Heart right ventricle (tissue), 16 donors: ENCODE data around the gene NPAS3. TPM values are rescaled to one million over a fixed set of nuclear protein-coding genes. Genes with fewer than 3 reads are reported as not detected.

ENCODE experiments used
- ATAC-seq, 8 donors: fragments of 200-7000 bp; cut with Tn5 transposase; one replicate each; pipeline ENCODE4 v1.9.1; 2020; ENCODE audit warnings: mild to moderate bottlenecking in 8 of 8, moderate library complexity in 8 of 8, moderate number of reproducible peaks in 1 of 8
- DNase-seq, 2 donors: peaks; one replicate each; pipeline ENCODE4 v3.0.0-alpha.2; 2020
- H3K27ac ChIP-seq, 10 donors: fragments of 200-600 bp; sonication (generic) in 2 of 10; one replicate each; pipeline versions ENCODE4 v1.5.0 to v1.8.0; 2020 to 2022; ENCODE audit warnings: mild to moderate bottlenecking in 3 of 10
- H3K27me3 ChIP-seq, 7 donors: fragments of 200-600 bp; one replicate each; pipeline ENCODE4 v1.8.0; 2021 to 2022; ENCODE audit warnings: mild to moderate bottlenecking in 2 of 7
- H3K36me3 ChIP-seq, 9 donors: fragments of 200-600 bp; sonication (generic) in 1 of 9; one replicate each; pipeline versions ENCODE4 v1.5.0 to v1.8.0; 2020 to 2022; ENCODE audit warnings: mild to moderate bottlenecking in 2 of 9
- H3K4me1 ChIP-seq, 9 donors: fragments of 200-600 bp; sonication (generic) in 1 of 9; one replicate each; pipeline versions ENCODE4 v1.5.0 to v1.8.0; 2020 to 2022; ENCODE audit warnings: mild to moderate bottlenecking in 4 of 9
- H3K4me3 ChIP-seq, 10 donors: fragments of 200-600 bp; sonication (generic) in 2 of 10; one replicate each; pipeline versions ENCODE4 v1.5.0 to v1.8.0; 2020 to 2022; ENCODE audit warnings: mild to moderate bottlenecking in 7 of 10, moderate library complexity in 2 of 10
- H3K9me3 ChIP-seq, 11 donors: fragments of 200-600 bp in 10 of 11; sonication (generic) in 2 of 11; one replicate each; pipeline versions ENCODE4 v1.5.0 to v1.8.0; 2013 to 2022; ENCODE audit warnings: mild to moderate bottlenecking in 2 of 11, control low read depth in 1 of 11, moderate library complexity in 1 of 11
- CTCF ChIP-seq, 9 donors: fragments of 200-600 bp; sonication (generic) in 2 of 9; IDR thresholded peaks; one replicate each; pipeline versions ENCODE4 v1.5.0 to v1.8.0; 2021 to 2022; ENCODE audit warnings: antibody characterized with exemption in 9 of 9, mild to moderate bottlenecking in 5 of 9, moderate library complexity in 1 of 9
- WGBS, 2 donors: extraction: QIAGEN DNeasy Blood & Tissue Kit; methylation state at CpG; one replicate each; pipeline ENCODE4 v1.1.7; 2013; ENCODE audit warnings: inconsistent platforms in 1 of 2; 5-methylcytosine and 5-hydroxymethylcytosine counted together
- intact Hi-C, 10 donors: fragments of 100-400 bp; cut with DNase I; formaldehyde crosslinking; loops; one replicate each; pipeline versions ENCODE4 v1.11.1 to v1.14.2; 2022
- polyA plus RNA-seq, 2 donors: library from polyadenylated mRNA; stranded (reverse); fragments of 200-250 nt; gene quantifications; one replicate each; pipeline ENCODE4 v1.2.3, GENCODE V29; 2013
- total RNA-seq, 10 donors: library from RNA; stranded (reverse); fragmentation: NEBNext Ultra II Directional in 3 of 10; extraction: Animal tissue kit (Norgen Biotek cat#: 25700) in 3 of 10; gene quantifications; one replicate each; pipeline versions ENCODE4 v1.2.1 to v1.2.4, GENCODE V29; 2021 to 2023
- donor health status: Arrhythmogenic right ventricular cardiomyopathy.
- donor health status: ischemic (EF 13 %, LVEDD 7.1; RV severe dilation, severe dysfunction).
- donor health status: healthy with polysubstance abuse.
- donor health status: DM: no; HTN: yes; CAD: no.
- donor health status: DM: no; HTN: no; CAD: no.
- donor health status: ischemic (EF 25% LVEDD 6.9; RV normal size, moderate dysfunction).
- donor health status: ischemic (EF 25% LVEDD 5.7; RV mildly dilated, moderate dysfunction).
- donor health status: healthy.
- donor health status: DM: yes; HTN: yes; CAD: no.
- donor health status: Ischemic cardiomyopathy.
- donor health status: ischemic (EF 35%, LVEDD 5.7; RV mildly dilated, moderate dysfunction).
- donor health status: nonischemic (EF 11% LVEDD 7.7; RV severe dilation, severe dysfunction).
- donor health status: DM: yes; HTN: yes; CAD: no.
- donor health status: PGD.
- donor health status: ischemic (EF 29% LVEDD 5.4; RV normal size, mild dysfunction).
- donor health status: nonischemic (EF 23%, LVEDD 6.1; RV moderate dilation, normal function).

NPAS3 gene
- total and polyA plus RNA-seq, 12 donors: 0.12 to 2.8 (median 0.99) TPM

GRCh38 chr14:33564774-33565630, 626.3 kb downstream of the NPAS3 start:
- Histone ChIP-seq H3K27me3 (no peaks in the 10 kb centered on the region), H3K9me3 (no peaks in the 10 kb centered on the region), H3K4me3 (no peak overlapping the region), H3K36me3 (no peaks in the 10 kb centered on the region), H3K27ac (peak overlapping the region in 1 of 10 donors; percentile 5), H3K4me1 (peaks cover 0 to 7% (median 0%) of the 10 kb centered on the region in 9 donors)
- intact Hi-C loops: no loop called here
- TF ChIP-seq CTCF (IDR thresholded peaks at IDR 0.05): no peak
- ATAC-seq (peak in 5 of 8 donors; percentile 22 to 68 (median 49)), DNase-seq (no peak)
- 75 to 80% methylated on average over 3 of the region's 3 CpGs for WGBS, 2 donors

- no peak for TF ChIP-seq CTCF (IDR thresholded peaks at IDR 0.05)
Observed at GRCh38 chr14:33566082-33566481, 627.4 kb downstream of the NPAS3 start.

GRCh38 chr14:33567023-33567728, 628.5 kb downstream of the NPAS3 start:
- no peaks in the 10 kb centered on the region for H3K27me3 ChIP-seq
- no peak for DNase-seq
- peaks cover 0 to 7% (median 0%) of the 10 kb centered on the region in 9 donors for H3K4me1 ChIP-seq
- TF ChIP-seq CTCF (IDR thresholded peaks at IDR 0.05): no peak
- WGBS, 2 donors: 71 to 76% methylated on average over 10 of the region's 10 CpGs
- no peaks in the 10 kb centered on the region for H3K36me3 ChIP-seq
- intact Hi-C loops: no loop called here
- H3K4me3 ChIP-seq: no peak overlapping the region
- ATAC-seq: no peak
- no peak overlapping the region for H3K27ac ChIP-seq
- no peaks in the 10 kb centered on the region for H3K9me3 ChIP-seq

More at GRCh38 chr14:33566082-33566481, 627.4 kb downstream of the NPAS3 start:
- DNase-seq (no peak), ATAC-seq (no peak)
- Histone ChIP-seq H3K27ac (no peak overlapping the region), H3K4me1 (peaks cover 0 to 7% (median 0%) of the 10 kb centered on the region in 9 donors), H3K27me3 (no peaks in the 10 kb centered on the region), H3K9me3 (no peaks in the 10 kb centered on the region), H3K36me3 (no peaks in the 10 kb centered on the region), H3K4me3 (no peak overlapping the region)
- 86 to 90% methylated on average over 9 of the region's 9 CpGs for WGBS, 2 donors
- intact Hi-C loops: no loop called here

- Histone ChIP-seq H3K4me3 (no peak overlapping the region), H3K27me3 (no peaks in the 10 kb centered on the region), H3K4me1 (peaks cover 0 to 7% (median 0%) of the 10 kb centered on the region in 9 donors), H3K27ac (no peak overlapping the region), H3K9me3 (no peaks in the 10 kb centered on the region), H3K36me3 (no peaks in the 10 kb centered on the region)
- TF ChIP-seq CTCF (IDR thresholded peaks at IDR 0.05): no peak
- 47 to 54% methylated on average over 4 of the region's 4 CpGs for WGBS, 2 donors
- intact Hi-C loops: no loop called here
- ATAC-seq (no peak), DNase-seq (no peak)
Observed at GRCh38 chr14:33567731-33568130, 629.1 kb downstream of the NPAS3 start.
